ENCODE data around the gene EIF4A3. TPM values are rescaled to one million over a fixed set of nuclear protein-coding genes. Genes with fewer than 3 reads are reported as not detected.
"Not testable (repeated sequence)": the region's sequence is repeated elsewhere in the genome, so short reads cannot be mapped to it uniquely, and the experiment has no call there.

EIF4A3 gene
- total RNA-seq, 2 donors from 2014 or later, result 105 to 144 TPM

DNA sequence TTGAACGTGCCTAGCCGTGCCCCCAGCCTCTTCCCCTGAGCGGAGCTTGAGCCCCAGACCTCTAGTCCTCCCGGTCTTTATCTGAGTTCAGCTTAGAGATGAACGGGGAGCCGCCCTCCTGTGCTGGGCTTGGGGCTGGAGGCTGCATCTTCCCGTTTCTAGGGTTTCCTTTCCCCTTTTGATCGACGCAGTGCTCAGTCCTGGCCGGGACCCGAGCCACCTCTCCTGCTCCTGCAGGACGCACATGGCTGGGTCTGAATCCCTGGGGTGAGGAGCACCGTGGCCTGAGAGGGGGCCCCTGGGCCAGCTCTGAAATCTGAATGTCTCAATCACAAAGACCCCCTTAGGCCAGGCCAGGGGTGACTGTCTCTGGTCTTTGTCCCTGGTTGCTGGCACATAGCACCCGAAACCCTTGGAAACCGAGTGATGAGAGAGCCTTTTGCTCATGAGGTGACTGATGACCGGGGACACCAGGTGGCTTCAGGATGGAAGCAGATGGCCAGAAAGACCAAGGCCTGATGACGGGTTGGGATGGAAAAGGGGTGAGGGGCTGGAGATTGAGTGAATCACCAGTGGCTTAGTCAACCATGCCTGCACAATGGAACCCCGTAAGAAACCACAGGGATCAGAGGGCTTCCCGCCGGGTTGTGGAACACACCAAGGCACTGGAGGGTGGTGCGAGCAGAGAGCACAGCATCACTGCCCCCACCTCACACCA lies 44.8 kb downstream of the EIF4A3 start:
- Mint-ChIP-seq H3K36me3 (peaks cover 0 to 13% of the 10 kb centered on the region in 2 donors), H3K9me3 (no peaks in the 10 kb centered on the region), H3K27ac (peak overlapping the region; percentile 90 to 97)
- peak; percentile 25 to 28 for ATAC-seq
- DNase-seq (ENCODE audit: low spot score in 2 of 2), result peak in 1 of 2 donors; percentile 18

DNA sequence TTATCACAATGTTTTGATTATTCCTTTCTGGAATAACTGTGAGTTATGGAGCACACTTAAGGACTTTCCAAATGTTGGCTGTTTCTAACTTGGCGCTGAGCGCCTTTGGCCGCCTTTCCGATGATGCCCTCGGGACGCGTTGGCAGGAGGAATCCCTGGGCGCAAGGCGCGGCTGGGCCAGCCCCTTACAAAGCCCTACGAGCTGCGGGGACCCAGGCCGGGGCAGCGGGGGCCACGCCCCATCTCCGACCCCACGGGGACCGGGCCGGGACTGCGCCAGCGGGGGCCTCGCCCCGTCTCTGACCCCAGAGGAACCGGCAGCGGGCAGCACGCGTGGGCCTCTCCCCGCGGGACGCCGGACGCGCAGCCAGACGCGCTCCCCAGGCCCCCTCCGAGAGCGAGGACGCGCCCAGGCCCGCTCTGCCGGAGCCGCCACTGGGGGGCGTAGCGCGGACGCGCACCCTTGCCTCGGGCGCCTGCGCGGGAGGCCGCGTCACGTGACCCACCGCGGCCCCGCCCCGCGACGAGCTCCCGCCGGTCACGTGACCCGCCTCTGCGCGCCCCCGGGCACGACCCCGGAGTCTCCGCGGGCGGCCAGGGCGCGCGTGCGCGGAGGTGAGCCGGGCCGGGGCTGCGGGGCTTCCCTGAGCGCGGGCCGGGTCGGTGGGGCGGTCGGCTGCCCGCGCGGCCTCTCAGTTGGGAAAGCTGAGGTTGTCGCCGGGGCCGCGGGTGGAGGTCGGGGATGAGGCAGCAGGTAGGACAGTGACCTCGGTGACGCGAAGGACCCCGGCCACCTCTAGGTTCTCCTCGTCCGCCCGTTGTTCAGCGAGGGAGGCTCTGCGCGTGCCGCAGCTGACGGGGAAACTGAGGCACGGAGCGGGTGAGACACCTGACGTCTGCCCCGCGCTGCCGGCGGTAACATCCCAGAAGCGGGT lies 45.6 kb downstream of the EIF4A3 start, which contains the start of gene GAA:
TSS of gene GAA (plus strand) at position 571 of the 935 bp plus-strand sequence. CDS start 3,006 bp downstream, outside the sequence.
- DNase-seq (ENCODE audit: low spot score in 2 of 2), result peak; percentile 95 to 96
- Mint-ChIP-seq H3K36me3 (peaks cover 0 to 13% of the 10 kb centered on the region in 2 donors), H3K9me3 (no peaks in the 10 kb centered on the region), H3K27ac (peak within 1 kb of the TSS; percentile 90 to 97)
- peak; percentile 88 to 89 for ATAC-seq

DNA sequence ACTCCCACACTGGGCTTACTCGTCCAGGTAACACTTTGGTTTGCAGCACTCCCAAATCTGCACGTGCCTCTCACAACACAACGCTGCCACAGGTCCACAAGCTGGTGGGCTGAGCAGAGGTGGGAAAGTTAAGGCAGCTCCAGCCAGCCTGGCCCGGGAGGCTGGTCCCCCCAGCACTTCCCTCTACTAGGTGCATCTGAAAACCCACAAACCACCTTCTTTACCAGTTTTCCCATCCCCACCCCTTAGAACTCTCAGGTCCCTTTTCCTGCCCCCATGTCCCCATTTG lies 46.9 kb downstream of the EIF4A3 start:
- peaks cover 0 to 6% of the 10 kb centered on the region in 2 donors for H3K36me3 Mint-ChIP-seq
- DNase-seq (ENCODE audit: low spot score in 2 of 2) (no peak), ATAC-seq (no peak)
- no peak overlapping the region for H3K27ac Mint-ChIP-seq
- H3K9me3 Mint-ChIP-seq, result no peaks in the 10 kb centered on the region

DNA sequence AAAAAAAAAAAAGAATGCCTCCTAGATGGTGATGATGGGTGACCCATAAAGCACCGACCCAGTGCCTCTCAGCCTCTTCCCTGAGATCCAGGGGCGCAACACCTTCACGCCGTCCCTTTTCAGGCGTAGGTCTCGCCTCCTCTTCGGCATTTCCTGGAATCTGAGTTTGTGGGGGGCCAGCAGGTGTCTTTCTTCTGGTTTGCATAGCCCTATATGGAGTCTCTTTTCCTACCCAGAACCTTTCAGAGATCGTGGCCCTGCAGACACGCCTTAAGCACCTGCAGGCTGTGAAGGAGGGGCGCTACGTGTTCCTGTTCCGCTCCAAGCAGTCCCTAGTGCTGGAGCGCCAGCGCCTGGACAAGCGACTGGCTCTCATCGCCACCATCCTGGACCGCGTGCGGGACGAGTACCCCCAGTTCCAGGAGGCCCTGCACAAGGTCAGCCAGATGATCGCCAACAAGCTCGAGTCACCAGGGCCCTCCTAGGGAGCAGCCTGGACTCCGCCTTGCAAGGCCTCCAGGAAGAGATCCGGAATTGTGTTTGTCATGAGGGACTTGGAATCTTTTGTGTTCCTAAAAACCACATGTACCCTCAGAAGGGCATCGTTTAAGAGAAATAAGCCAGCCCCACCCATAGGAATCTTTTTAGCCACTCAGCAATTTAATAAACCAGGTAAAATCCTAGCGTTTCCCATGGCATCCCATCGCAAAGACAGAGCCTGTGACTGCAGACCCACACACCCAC lies 47.5 kb downstream of the EIF4A3 start:
- DNase-seq (ENCODE audit: low spot score in 2 of 2) (no peak), ATAC-seq (no peak)
- H3K27ac Mint-ChIP-seq, result no peak overlapping the region
- H3K36me3 Mint-ChIP-seq, result peaks cover 0 to 6% of the 10 kb centered on the region in 2 donors
- H3K9me3 Mint-ChIP-seq, result no peaks in the 10 kb centered on the region

DNA sequence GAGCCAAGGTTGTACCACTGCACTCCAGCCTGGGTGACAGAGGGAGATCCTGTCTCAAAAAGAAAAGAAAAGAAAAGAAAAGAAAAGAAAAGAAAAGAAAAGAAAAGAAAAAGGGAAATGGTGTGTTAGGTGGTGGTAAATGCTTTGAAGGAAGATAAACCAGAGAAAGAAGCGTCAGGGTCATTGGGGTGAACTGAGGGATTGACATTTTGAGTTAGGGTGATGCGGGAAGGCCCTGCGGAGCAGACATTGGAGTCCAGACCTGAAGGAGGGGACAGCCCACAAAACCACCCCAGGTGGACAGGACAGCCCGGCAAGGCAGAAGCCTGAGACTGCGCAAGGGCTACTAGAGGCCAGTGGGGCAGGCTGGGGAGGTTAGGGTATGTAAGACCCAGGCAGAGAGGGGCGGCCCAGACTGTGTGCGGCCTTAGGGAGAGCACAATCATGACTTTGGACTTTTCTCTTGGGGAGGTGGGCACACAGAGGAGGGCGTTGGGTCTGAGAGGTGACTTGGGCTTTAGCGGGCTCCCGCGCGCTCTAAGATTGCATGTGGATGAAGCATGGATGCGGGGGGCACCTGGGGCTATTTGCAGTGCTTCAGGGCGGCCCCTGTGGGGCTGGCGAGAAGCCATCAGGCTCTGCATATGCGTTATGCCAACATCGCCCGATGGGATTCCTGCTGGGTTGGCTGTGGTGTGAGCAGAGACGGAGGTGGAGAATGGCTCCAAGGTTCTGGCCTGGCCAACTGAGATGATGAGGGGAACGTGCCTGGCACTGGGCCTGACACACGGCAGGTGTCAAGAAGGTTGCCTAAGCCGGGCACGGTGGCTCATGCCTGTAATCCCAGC lies 48.9 kb downstream of the EIF4A3 start:
- H3K27ac Mint-ChIP-seq, result no peak overlapping the region
- DNase-seq (ENCODE audit: low spot score in 2 of 2), result no peak
- ATAC-seq, result no peak
- H3K36me3 Mint-ChIP-seq, result peaks cover 0 to 6% of the 10 kb centered on the region in 2 donors
- H3K9me3 Mint-ChIP-seq, result no peaks in the 10 kb centered on the region

DNA sequence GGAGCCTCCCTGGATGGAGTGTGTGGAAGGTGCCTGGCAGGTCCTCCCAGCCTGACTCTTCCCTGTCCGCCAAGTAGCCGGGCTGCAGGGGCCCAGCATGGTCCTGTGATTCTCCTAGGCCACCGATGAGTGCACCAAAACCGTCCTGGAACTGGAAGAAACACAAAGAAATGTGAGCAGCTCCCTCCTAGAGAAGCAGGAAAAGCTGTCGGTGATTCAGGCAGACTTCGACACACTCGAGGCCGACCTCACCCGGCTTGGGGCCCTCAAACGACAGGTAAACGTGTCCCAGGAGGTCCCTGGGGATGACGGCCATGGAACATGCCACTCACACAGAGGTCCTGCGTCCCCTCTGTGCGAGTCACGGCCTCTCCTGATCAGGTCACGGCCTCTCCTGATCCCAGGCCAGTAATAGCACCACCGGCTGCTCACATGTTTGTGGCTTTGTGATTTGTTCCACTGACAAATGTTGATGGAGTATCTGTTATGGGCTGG lies 49.8 kb downstream of the EIF4A3 start:
- Mint-ChIP-seq H3K27ac (no peak overlapping the region), H3K9me3 (no peaks in the 10 kb centered on the region), H3K36me3 (peaks cover 0 to 5% of the 10 kb centered on the region in 2 donors)
- ATAC-seq (no peak), DNase-seq (ENCODE audit: low spot score in 2 of 2) (no peak)

DNA sequence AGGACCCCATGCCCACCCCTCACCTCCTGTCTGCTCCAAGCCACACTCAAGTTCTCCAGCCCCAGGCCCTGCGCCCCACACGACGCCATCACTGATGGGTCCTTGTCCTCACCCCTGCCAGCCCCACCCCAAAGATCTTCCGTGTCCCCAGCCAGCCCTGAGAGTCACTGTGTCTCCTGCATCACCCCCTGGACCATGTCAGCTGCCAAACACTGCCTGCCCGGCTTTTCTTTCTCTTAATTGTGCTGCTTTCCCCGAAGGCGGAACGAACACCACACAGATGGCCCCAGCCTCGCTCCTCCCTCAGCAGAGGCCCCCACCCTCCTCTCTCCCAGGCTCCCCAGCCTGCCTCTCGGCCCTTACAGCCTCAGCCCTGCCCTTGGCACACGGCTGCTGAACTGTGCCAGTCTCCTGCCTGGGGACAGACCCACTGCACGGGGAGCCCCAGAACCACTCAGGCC lies 50.3 kb downstream of the EIF4A3 start:
- no peak for ATAC-seq

DNA sequence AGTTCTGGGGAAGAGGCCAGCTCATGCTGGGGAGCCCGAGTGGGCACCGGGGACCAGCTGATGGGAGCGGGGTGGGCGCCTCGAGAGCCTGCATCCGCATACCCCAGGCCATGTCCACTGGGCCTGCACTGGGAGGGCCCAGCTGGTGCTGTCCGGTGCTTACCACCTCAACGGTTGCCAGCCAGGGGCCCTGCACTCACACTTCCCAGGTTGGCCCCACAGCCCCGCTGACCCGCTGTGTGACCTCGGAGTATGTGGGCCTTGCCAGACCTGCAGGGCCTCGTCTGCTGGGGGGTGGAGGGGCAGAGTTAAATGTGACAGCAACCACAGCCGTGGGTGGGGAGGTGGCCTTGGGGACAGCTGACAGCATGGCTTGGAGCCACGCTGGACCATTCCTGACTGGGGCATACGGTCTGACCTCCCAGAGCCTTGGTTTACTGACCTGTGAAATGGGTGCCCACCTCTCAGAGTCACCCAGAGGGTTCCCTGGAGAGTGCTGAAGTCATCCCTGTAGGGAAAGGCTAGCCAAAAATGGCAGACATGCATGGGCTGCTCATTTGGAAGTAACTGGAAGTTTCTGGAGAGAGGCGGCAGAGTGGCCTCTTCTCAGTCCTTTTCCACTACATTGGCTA lies 51.0 kb downstream of the EIF4A3 start:
- no peak for DNase-seq (ENCODE audit: low spot score in 2 of 2)
- Mint-ChIP-seq H3K36me3 (no peaks in the 10 kb centered on the region), H3K27ac (no peak overlapping the region), H3K9me3 (no peaks in the 10 kb centered on the region)
- ATAC-seq, result no peak

More for the DNA sequence above, 50.3 kb downstream of the EIF4A3 start:
- Mint-ChIP-seq H3K27ac (no peak overlapping the region), H3K9me3 (no peaks in the 10 kb centered on the region), H3K36me3 (no peaks in the 10 kb centered on the region)
- DNase-seq (ENCODE audit: low spot score in 2 of 2), result no peak

DNA sequence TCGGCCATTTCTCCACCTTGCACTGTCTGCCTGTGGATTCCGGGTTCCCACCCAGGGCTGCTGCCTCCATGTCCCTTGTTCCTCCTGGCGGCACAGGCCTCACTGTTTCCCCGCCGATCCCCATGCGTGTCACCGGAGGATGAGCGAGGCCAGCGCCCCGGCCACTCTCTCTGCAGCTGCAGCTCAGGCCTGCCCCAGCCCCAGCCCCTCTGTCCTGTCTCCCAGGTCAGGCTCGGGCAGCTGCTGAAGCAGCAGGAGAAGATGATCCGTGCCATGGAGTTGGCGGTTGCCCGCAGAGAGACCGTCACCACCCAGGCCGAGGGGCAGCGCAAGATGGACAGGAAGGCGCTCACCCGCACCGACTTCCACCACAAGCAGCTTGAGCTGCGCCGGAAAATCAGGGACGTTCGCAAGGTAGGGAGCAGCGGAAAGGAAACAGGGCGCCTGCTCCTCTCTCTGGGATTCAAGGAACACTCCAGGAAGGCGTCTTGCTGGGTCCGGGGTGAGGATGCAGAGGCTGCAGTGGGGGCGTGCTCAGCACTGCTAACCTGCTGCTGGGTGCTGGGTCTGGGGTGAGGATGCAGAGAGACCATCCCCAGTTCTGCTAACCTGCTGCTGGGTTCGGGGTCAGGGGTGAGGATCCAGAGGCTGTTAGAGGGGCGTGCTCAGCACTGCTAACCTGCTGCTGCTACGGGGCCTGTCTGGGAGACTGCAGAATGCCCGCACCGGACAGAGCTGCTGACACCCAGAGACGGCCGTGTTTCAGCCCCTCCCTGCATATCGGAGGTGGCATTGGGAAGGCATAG lies 51.7 kb downstream of the EIF4A3 start:
- Mint-ChIP-seq H3K27ac (peak overlapping the region in 1 of 2 donors; percentile 16), H3K36me3 (no peaks in the 10 kb centered on the region), H3K9me3 (no peaks in the 10 kb centered on the region)
- DNase-seq (ENCODE audit: low spot score in 2 of 2) (no peak), ATAC-seq (no peak)

DNA sequence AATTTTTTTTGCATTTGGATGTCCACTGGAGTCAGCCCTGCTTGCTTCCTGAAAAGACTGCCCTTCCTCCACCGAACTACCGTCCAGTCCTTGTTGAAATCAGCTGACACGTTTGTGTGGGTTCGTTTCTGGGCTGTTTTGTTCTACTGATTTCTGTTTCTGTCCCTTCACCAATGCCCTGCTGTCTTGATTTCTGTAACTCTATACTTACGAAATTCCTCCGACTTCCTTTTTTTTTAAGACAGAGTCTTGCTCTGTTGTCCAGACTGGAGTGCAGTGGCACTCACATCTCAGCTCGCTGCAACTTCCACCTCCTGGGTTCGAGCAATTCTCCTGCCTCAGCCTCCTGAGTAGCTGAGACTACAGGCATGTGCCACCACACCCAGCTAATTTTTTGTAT lies 54.0 kb downstream of the EIF4A3 start:
- DNase-seq (ENCODE audit: low spot score in 2 of 2) (no peak), ATAC-seq (no peak)
- H3K27ac Mint-ChIP-seq, result no peak overlapping the region
- H3K36me3 Mint-ChIP-seq, result no peaks in the 10 kb centered on the region
- H3K9me3 Mint-ChIP-seq, result no peaks in the 10 kb centered on the region

DNA sequence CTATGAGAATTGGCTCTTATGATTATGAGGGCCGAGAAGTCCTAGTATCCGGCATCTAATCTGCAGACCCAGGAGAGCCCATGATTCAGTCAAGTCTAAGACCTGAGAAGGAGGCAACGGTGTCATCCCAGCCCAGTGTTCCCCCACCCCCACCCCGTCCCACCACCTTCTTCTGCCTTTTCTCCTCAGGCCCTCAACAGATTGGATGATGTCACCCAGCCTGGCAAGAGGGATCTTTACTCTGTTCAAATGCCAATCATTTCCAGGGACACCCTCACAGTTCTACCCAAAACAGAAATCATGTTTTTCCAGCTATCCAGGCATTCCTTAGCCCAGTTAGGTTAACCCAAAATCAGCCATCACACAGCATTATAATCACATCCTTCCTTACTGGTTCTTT lies 55.6 kb downstream of the EIF4A3 start:
- no peak for DNase-seq (ENCODE audit: low spot score in 2 of 2)
- no peaks in the 10 kb centered on the region for H3K9me3 Mint-ChIP-seq
- no peaks in the 10 kb centered on the region for H3K36me3 Mint-ChIP-seq
- no peak overlapping the region for H3K27ac Mint-ChIP-seq
- ATAC-seq, result no peak

DNA sequence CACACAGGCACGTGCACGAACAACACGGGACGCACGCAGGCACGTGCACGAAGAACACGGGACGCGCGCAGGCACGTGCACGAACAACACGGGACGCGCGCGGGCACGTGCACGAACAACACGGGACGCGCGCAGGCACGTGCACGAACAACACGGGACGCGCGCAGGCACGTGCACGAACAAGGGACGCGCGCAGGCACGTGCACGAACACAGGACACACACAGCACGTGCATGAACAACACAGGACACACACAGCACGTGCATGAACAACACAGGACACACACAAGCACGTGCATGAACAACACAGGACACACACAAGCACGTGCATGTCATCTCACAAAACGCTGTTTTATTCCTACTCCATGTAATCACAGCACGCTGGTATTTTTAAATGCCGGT lies 56.8 kb downstream of the EIF4A3 start:
- not testable (repeated sequence) for DNase-seq (ENCODE audit: low spot score in 2 of 2); ATAC-seq; H3K36me3 Mint-ChIP-seq; H3K9me3 Mint-ChIP-seq; H3K27ac Mint-ChIP-seq

DNA sequence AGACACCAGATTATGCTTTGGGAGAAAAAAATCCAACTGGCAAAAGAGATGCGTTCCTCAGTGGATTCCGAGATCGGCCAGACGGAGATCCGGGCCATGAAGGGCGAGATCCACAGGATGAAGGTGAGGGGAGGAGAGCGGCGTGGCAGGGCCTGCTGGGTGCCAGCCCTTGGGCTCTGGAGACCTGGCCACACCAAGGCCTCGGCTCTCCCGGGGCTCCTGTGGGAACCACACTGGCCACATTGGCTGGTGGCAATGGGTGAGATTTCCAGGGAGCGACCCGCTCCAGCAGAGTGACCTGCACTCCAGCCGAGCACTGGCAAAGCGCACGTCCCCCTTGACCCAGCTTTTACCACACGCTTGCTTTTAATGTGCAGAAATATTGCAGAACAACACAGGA lies 57.2 kb downstream of the EIF4A3 start:
- ATAC-seq, result no peak
- no peak overlapping the region for H3K27ac Mint-ChIP-seq
- H3K9me3 Mint-ChIP-seq, result no peaks in the 10 kb centered on the region
- no peaks in the 10 kb centered on the region for H3K36me3 Mint-ChIP-seq
- no peak for DNase-seq (ENCODE audit: low spot score in 2 of 2)

DNA sequence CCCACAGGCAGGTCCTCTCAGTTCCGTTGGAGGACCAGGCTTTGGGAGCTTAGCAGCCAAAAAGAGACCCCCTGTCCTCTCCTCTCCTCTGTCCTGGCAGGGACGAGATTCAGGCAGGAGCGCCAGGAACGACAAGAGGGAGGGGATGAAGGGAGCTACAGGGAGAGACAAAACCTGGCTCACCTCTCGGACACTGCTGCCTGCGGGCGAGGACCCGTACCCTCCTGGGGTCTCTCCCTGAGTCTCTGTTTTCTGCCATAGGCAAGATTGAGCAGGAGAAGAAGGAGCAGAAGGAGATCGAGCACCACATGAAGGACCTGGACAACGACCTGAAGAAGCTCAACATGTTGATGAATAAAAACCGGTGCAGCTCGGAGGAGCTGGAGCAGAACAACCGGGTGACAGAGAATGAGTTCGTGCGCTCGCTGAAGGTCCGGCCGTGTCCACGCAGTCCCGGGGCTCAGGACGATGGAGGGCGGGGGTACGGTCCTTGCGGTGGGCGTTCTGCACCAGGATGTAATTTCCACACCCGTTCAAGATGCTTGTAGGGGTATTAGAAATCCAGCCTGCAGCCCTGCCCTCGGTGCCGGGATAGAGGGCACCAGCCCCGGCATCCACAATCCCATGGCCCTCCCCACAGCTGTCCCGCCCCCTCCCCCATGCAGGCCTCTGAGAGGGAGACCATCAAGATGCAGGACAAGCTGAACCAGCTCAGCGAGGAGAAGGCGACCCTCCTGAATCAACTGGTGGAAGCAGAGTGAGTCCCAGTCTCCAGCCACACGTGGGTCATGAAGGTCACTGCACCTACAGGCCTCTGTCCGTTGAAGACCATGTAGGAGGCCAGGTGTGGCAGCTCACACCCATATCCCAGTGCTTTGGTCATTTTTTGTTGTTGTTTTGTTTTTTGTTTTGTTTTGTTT lies 59.3 kb downstream of the EIF4A3 start:
- Mint-ChIP-seq H3K9me3 (no peaks in the 10 kb centered on the region), H3K27ac (peak overlapping the region in 1 of 2 donors; percentile 33), H3K36me3 (no peaks in the 10 kb centered on the region)
- DNase-seq (ENCODE audit: low spot score in 2 of 2) (no peak), ATAC-seq (no peak)

Measured in activated naive CD4-positive, alpha-beta T cell treated with anti-CD3 and anti-CD28 coated beads, Interleukin-2, amount 50 U/mL, for 72 hours (primary cell).